Erythroblast (primary cell): Measurements from ENCODE around the gene KRTAP6-3.

Experiments
- DNase-seq, 2 experiments: peaks; one replicate each; lab custom pipeline; 2025; lab: John Stamatoyannopoulos, UW
- GATA1 ChIP-seq: IDR thresholded peaks from 2 replicates; pipeline ENCODE4 v1.6.1; 2011; ENCODE audit warnings: low read depth, mild to moderate bottlenecking, control low read depth, low read length, moderate library complexity
- POLR2A ChIP-seq: IDR thresholded peaks from 2 replicates; pipeline ENCODE4 v1.6.1; 2011; ENCODE audit warnings: mild to moderate bottlenecking, low read length

Gene KRTAP6-3

GRCh38 chr21:30592140-30592539, at the start of gene KRTAP6-3:
Gene KRTAP6-3, plus strand, starts transcription at chr21:30592440. Its CDS starts 6 bp downstream, at chr21:30592446.
- TF ChIP-seq GATA1 = no peak
- TF ChIP-seq POLR2A = no peak

GRCh38 chr21:30552782-30553181, 39.5 kb upstream of the KRTAP6-3 start:
- no peak for TF ChIP-seq POLR2A
- no peak for TF ChIP-seq GATA1
- no peak for DNase-seq

More at GRCh38 chr21:30592140-30592539, at the start of gene KRTAP6-3:
- no peak for DNase-seq

- DNase-seq = no peak
- TF ChIP-seq POLR2A (no peak), GATA1 (no peak)
Measured at GRCh38 chr21:30555095-30555494, 37.1 kb upstream of the KRTAP6-3 start.

GRCh38 chr21:30561264-30561895, 30.9 kb upstream of the KRTAP6-3 start, which contains the start of gene KRTAP19-7:
Gene KRTAP19-7, minus strand, starts transcription at chr21:30561314. Its CDS starts 25 bp downstream, at chr21:30561289.
- no peak for DNase-seq
- no peak for TF ChIP-seq GATA1
- TF ChIP-seq POLR2A = no peak

- TF ChIP-seq GATA1 (no peak), POLR2A (no peak)
- no peak for DNase-seq
Measured at GRCh38 chr21:30561957-30562356, 30.3 kb upstream of the KRTAP6-3 start.

GRCh38 chr21:30563072-30563471, 29.2 kb upstream of the KRTAP6-3 start:
- no peak for DNase-seq
- TF ChIP-seq GATA1 = no peak
- no peak for TF ChIP-seq POLR2A

GRCh38 chr21:30563630-30564029, 28.6 kb upstream of the KRTAP6-3 start:
- DNase-seq = no peak
- TF ChIP-seq POLR2A (no peak), GATA1 (no peak)

- TF ChIP-seq GATA1 = no peak
- no peak for TF ChIP-seq POLR2A
- no peak for DNase-seq
Measured at GRCh38 chr21:30567617-30568016, 24.6 kb upstream of the KRTAP6-3 start.

- no peak for DNase-seq
- TF ChIP-seq GATA1 (no peak), POLR2A (no peak)
Measured at GRCh38 chr21:30577766-30578165, 14.5 kb upstream of the KRTAP6-3 start.

- TF ChIP-seq GATA1 (no peak), POLR2A (no peak)
- DNase-seq = no peak
Measured at GRCh38 chr21:30579346-30579745, 12.9 kb upstream of the KRTAP6-3 start.

GRCh38 chr21:30580132-30580531, 12.1 kb upstream of the KRTAP6-3 start:
- no peak for TF ChIP-seq POLR2A
- TF ChIP-seq GATA1 = no peak
- no peak for DNase-seq

GRCh38 chr21:30582870-30583269, 9.4 kb upstream of the KRTAP6-3 start:
- TF ChIP-seq POLR2A = no peak
- DNase-seq = no peak

GRCh38 chr21:30590297-30590696, 1.9 kb upstream of the KRTAP6-3 start, which contains the start of gene KRTAP22-2:
Gene KRTAP22-2, minus strand, starts transcription at chr21:30590397.
- TF ChIP-seq POLR2A (no peak), GATA1 (no peak)
- DNase-seq = no peak

GRCh38 chr21:30598802-30599201, 6.6 kb downstream of the KRTAP6-3 start, which contains the start of gene KRTAP6-2:
Gene KRTAP6-2, minus strand, starts transcription at chr21:30598902. Its CDS starts 28 bp downstream, at chr21:30598874.
- DNase-seq = no peak
- TF ChIP-seq POLR2A (no peak), GATA1 (no peak)

- no peak for DNase-seq
- no peak for TF ChIP-seq GATA1
- no peak for TF ChIP-seq POLR2A
Measured at GRCh38 chr21:30600787-30601186, 8.5 kb downstream of the KRTAP6-3 start, which contains the start of gene KRTAP22-1. Gene KRTAP22-1, plus strand, starts transcription at chr21:30601087.

GRCh38 chr21:30605968-30606367, 13.7 kb downstream of the KRTAP6-3 start:
- TF ChIP-seq POLR2A = no peak
- no peak for DNase-seq
